ENCODE measurements around the gene OAS1.

Gene OAS1

GRCh38 chr12:112932485-112933128 lies 25.8 kb downstream of the OAS1 start:
- TF ChIP-seq CTCF (IDR thresholded peaks at IDR 0.05; ENCODE audit: insufficient read depth, low read depth, low read length, missing control alignments) = no peak
- no peak for DNase-seq (ENCODE audit: low read depth)
- H3K4me3 ChIP-seq (ENCODE audit: low read length) = no peak overlapping the region

GRCh38 chr12:112933129-112933505 lies 26.4 kb downstream of the OAS1 start:
- no peak for TF ChIP-seq CTCF (IDR thresholded peaks at IDR 0.05; ENCODE audit: insufficient read depth, low read depth, low read length, missing control alignments)
- no peak for DNase-seq (ENCODE audit: low read depth)

GRCh38 chr12:112936264-112936663 lies 29.5 kb downstream of the OAS1 start:
- TF ChIP-seq CTCF (IDR thresholded peaks at IDR 0.05; ENCODE audit: insufficient read depth, low read depth, low read length, missing control alignments) = no peak
- H3K4me3 ChIP-seq (ENCODE audit: low read length) = no peak overlapping the region
- peak; percentile 92 for DNase-seq (ENCODE audit: low read depth)

More at GRCh38 chr12:112933129-112933505, 26.4 kb downstream of the OAS1 start:
- H3K4me3 ChIP-seq (ENCODE audit: low read length) = no peak overlapping the region

- H3K4me3 ChIP-seq (ENCODE audit: low read length) = no peak overlapping the region
- peak; percentile 98 for DNase-seq (ENCODE audit: low read depth)
- no peak for TF ChIP-seq CTCF (IDR thresholded peaks at IDR 0.05; ENCODE audit: insufficient read depth, low read depth, low read length, missing control alignments)
Observed at GRCh38 chr12:112936927-112937326, 30.2 kb downstream of the OAS1 start.

- H3K4me3 ChIP-seq (ENCODE audit: low read length) = peak within 1 kb of the TSS; percentile 55
- DNase-seq (ENCODE audit: low read depth) = peak; percentile 61
- no peak for TF ChIP-seq CTCF (IDR thresholded peaks at IDR 0.05; ENCODE audit: insufficient read depth, low read depth, low read length, missing control alignments)
Observed at GRCh38 chr12:112937741-112938719, 31.3 kb downstream of the OAS1 start, which contains the start of gene OAS3. Gene OAS3, plus strand, starts transcription at chr12:112938474. Its CDS starts 57 bp downstream, at chr12:112938531.

GRCh38 chr12:112938751-112939150 lies 32.0 kb downstream of the OAS1 start:
- no peak for TF ChIP-seq CTCF (IDR thresholded peaks at IDR 0.05; ENCODE audit: insufficient read depth, low read depth, low read length, missing control alignments)
- H3K4me3 ChIP-seq (ENCODE audit: low read length) = peak overlapping the region; percentile 55
- peak; percentile 13 for DNase-seq (ENCODE audit: low read depth)
